HCT116 (cell line): ENCODE data around the gene INPP4A. TPM values are rescaled to one million over a fixed set of nuclear protein-coding genes. Genes with fewer than 3 reads are reported as not detected.

Experiments used
- ATAC-seq: fragments of 200-7000 bp; cut with Tn5 transposase; 2 replicates; pipeline ENCODE4 v1.9.1; 2020; ENCODE audit warnings: mild to moderate bottlenecking, moderate library complexity
- BruUV-seq: library from RNA; stranded (reverse); fragments of 400-500 nt; replicated peaks from 2 replicates; lab custom pipeline; 2021; lab: Mats Ljungman, UMichigan
- CTCF ChIA-PET: fragments of 300-600 bp; sonication (Branson Sonifier 250); formaldehyde crosslinking; loops from one replicate; lab custom pipeline; 2021; ENCODE audit warnings: antibody characterized with exemption; lab: Charles Lee
- POLR2A ChIA-PET: fragments of 300-600, 350-600 bp; sonication (Branson Sonifier 250); formaldehyde crosslinking; loops from one replicate; lab custom pipeline; 2021; ENCODE audit warnings: antibody characterized with exemption; lab: Charles Lee
- RAD21 ChIA-PET, 2 experiments: fragments of 300-600 bp; sonication (Branson Sonifier 250); formaldehyde crosslinking; loops; one replicate each; lab custom pipeline; 2023; ENCODE audit warnings: low total read pairs in 2 of 2; ENCODE audit not compliant: uncharacterized antibody in 2 of 2, unreplicated experiment in 2 of 2, low non-redundant PET in 1 of 2; lab: Charles Lee
- DNase-seq: peaks from one replicate; pipeline ENCODE4 v3.0.0-alpha.2; 2010; ENCODE audit warnings: low read depth, low spot score
- H2AFZ ChIP-seq: fragments of 200-600 bp; shearing (Covaris generic), sonication (generic); 2 replicates; pipeline ENCODE4 v1.6.1; 2017; ENCODE audit warnings: low read depth, mixed run types, mixed read lengths, antibody characterized with exemption, low read length; ENCODE audit not compliant: poor library complexity, severe bottlenecking
- H3K27ac ChIP-seq: 2 replicates; pipeline ENCODE4 v1.5.1; 2012; ENCODE audit warnings: low read depth, low read length
- H3K27me3 ChIP-seq: fragments of 200-600 bp; sonication (generic); 2 replicates; pipeline ENCODE4 v1.6.1; 2016; ENCODE audit warnings: mixed run types, low read length, mixed read lengths; ENCODE audit not compliant: insufficient read depth
- H3K36me3 ChIP-seq, 2 experiments: fragments of 200-500 bp in 1 of 2; fragments of 200-600 bp in 1 of 2; sonication (Bioruptor generic) in 1 of 2; sonication (generic) in 1 of 2; 2 replicates each; pipeline versions ENCODE4 v1.5.1 to v1.6.1; 2014 to 2016; ENCODE audit warnings: low read length in 2 of 2, inconsistent platforms in 1 of 2, mixed read lengths in 1 of 2, mixed run types in 1 of 2; ENCODE audit not compliant: insufficient read depth in 2 of 2, control insufficient read depth in 1 of 2
- H3K4me1 ChIP-seq, 2 experiments: fragments of 200-600 bp in 1 of 2; sonication (generic) in 1 of 2; 2 replicates each; pipeline versions ENCODE4 v1.5.1 to v1.6.1; 2012 to 2017; ENCODE audit warnings: low read length in 2 of 2, inconsistent platforms in 1 of 2, mild to moderate bottlenecking in 1 of 2, mixed read lengths in 1 of 2, mixed run types in 1 of 2, moderate library complexity in 1 of 2; ENCODE audit not compliant: insufficient read depth in 2 of 2, control insufficient read depth in 1 of 2
- H3K4me2 ChIP-seq: fragments of 200-600 bp; sonication (generic); 2 replicates; pipeline ENCODE4 v1.6.1; 2017; ENCODE audit warnings: mixed run types, low read length, mixed read lengths
- H3K4me3 ChIP-seq, 2 experiments: fragments of 200-600 bp in 1 of 2; sonication (generic) in 1 of 2; replicated peaks in 1 of 2; 2 replicates each; pipeline ENCODE4 v1.5.1; 2011 to 2016; ENCODE audit warnings: low read length in 2 of 2, control low read depth in 1 of 2, low read depth in 1 of 2, mild to moderate bottlenecking in 1 of 2, mixed read lengths in 1 of 2, mixed run types in 1 of 2
- H3K79me2 ChIP-seq: fragments of 200-600 bp; sonication (generic); 2 replicates; pipeline ENCODE4 v1.6.1; 2017; ENCODE audit warnings: mild to moderate bottlenecking, mixed run types, low read length, moderate library complexity, mixed read lengths; ENCODE audit not compliant: insufficient read depth
- H3K9ac ChIP-seq: fragments of 200-600 bp; sonication (generic); 2 replicates; pipeline ENCODE4 v1.6.1; 2016; ENCODE audit warnings: low read length, mixed read lengths
- H3K9me2 ChIP-seq: fragments of 200-600 bp; sonication (generic), shearing (Covaris generic); 2 replicates; pipeline ENCODE4 v1.6.1; 2017; ENCODE audit warnings: mixed run types, mild to moderate bottlenecking, moderate library complexity; ENCODE audit not compliant: insufficient read depth
- H3K9me3 ChIP-seq, 2 experiments: fragments of 200-500 bp in 1 of 2; fragments of 200-600 bp in 1 of 2; sonication (Bioruptor generic) in 1 of 2; sonication (generic) in 1 of 2; 2 replicates each; pipeline ENCODE4 v1.6.1; 2014 to 2017; ENCODE audit warnings: low read length in 2 of 2, mixed read lengths in 2 of 2, inconsistent platforms in 1 of 2, low read depth in 1 of 2, mild to moderate bottlenecking in 1 of 2, mixed run types in 1 of 2, moderate library complexity in 1 of 2; ENCODE audit not compliant: control insufficient read depth in 1 of 2, insufficient read depth in 1 of 2
- H4K20me1 ChIP-seq: fragments of 200-600 bp; sonication (generic), shearing (Covaris generic); 2 replicates; pipeline ENCODE4 v1.6.1; 2017; ENCODE audit warnings: mixed run types, mild to moderate bottlenecking, moderate library complexity; ENCODE audit not compliant: insufficient read depth
- CBX3 ChIP-seq: IDR thresholded peaks from 2 replicates; pipeline ENCODE4 v1.6.1; 2012; ENCODE audit warnings: low read depth
- CEBPB ChIP-seq: IDR thresholded peaks from 2 replicates; pipeline ENCODE4 v1.6.1; 2012; ENCODE audit warnings: low read depth
- CTCF ChIP-seq, 3 experiments: fragments of 200-600 bp in 1 of 3; sonication (generic) in 1 of 3; IDR thresholded peaks in 2 of 3; conservative IDR thresholded peaks in 1 of 3; 2 replicates each; pipeline ENCODE4 v1.5.1; 2012 to 2017; ENCODE audit warnings: low read depth in 2 of 3, low read length in 2 of 3, antibody characterized with exemption in 1 of 3, borderline replicate concordance in 1 of 3, control low read depth in 1 of 3, mild to moderate bottlenecking in 1 of 3, mixed read lengths in 1 of 3, mixed run types in 1 of 3, moderate library complexity in 1 of 3; ENCODE audit not compliant: insufficient read depth in 1 of 3
- ELF1 ChIP-seq: IDR thresholded peaks from 2 replicates; pipeline ENCODE4 v1.6.1; 2012; ENCODE audit warnings: low read depth, borderline replicate concordance
- EZH2 ChIP-seq: fragments of 200-600 bp; sonication (generic); IDR thresholded peaks from 2 replicates; pipeline ENCODE4 v1.6.1; 2017; ENCODE audit warnings: antibody characterized with exemption, mixed run types
- EZH2phosphoT487 ChIP-seq: fragments of 200-600 bp; IDR thresholded peaks from 2 replicates; pipeline ENCODE4 v1.6.1; 2018; ENCODE audit warnings: antibody characterized with exemption, borderline replicate concordance
- FOSL1 ChIP-seq: IDR thresholded peaks from 2 replicates; pipeline ENCODE4 v1.6.1; 2012; ENCODE audit warnings: low read depth
- JUND ChIP-seq: IDR thresholded peaks from 2 replicates; pipeline ENCODE4 v1.6.1; 2012
- POLR2A ChIP-seq: IDR thresholded peaks from 2 replicates; pipeline ENCODE4 v1.7.0; 2011; ENCODE audit warnings: borderline replicate concordance; ENCODE audit not compliant: insufficient read depth, insufficient read length; ENCODE audit errors: extremely low read depth
- SIN3A ChIP-seq: IDR thresholded peaks from 2 replicates; pipeline ENCODE4 v1.6.1; 2012; ENCODE audit warnings: low read depth
- SRF ChIP-seq: IDR thresholded peaks from 2 replicates; pipeline ENCODE4 v1.6.1; 2012; ENCODE audit warnings: low read depth
- ZBTB33 ChIP-seq: IDR thresholded peaks from 2 replicates; pipeline ENCODE4 v1.6.1; 2011; ENCODE audit warnings: mild to moderate bottlenecking, low read length, moderate library complexity; ENCODE audit not compliant: insufficient replicate concordance; ENCODE audit errors: extremely low read depth
- intact Hi-C: fragments of 100-400 bp; cut with micrococcal nuclease; formaldehyde crosslinking; loops from 2 replicates; pipeline ENCODE4 v1.10.0; 2022
- total RNA-seq: library from RNA; stranded (reverse); gene quantifications from one replicate; pipeline ENCODE4 v1.2.1, GENCODE V29; 2021; ENCODE audit not compliant: unreplicated experiment

INPP4A gene
- total RNA-seq, 1 experiment from 2014 or later: 18.5 TPM

GRCh38 chr2:98399140-98399539 lies 45.5 kb upstream of the INPP4A start:
- ChIA-PET POLR2A (no interaction called here), CTCF (no interaction called here), RAD21 (no interaction called here)
- DNase-seq (no peak), ATAC-seq (no peak)
- Histone ChIP-seq H3K4me1 (no peaks in the 10 kb centered on the region), H3K27ac (no peak overlapping the region), H3K4me2 (no peak overlapping the region), H3K79me2 (no peaks in the 10 kb centered on the region), H3K27me3 (peaks cover 28% of the 10 kb centered on the region), H3K36me3 (no peaks in the 10 kb centered on the region), H2AFZ (no peak overlapping the region), H3K9me3 (no peaks in the 10 kb centered on the region), H4K20me1 (no peaks in the 10 kb centered on the region), H3K4me3 (no peak overlapping the region), H3K9me2 (no peaks in the 10 kb centered on the region), H3K9ac (no peak overlapping the region)
- no TSS peak for BruUV-seq
- intact Hi-C loops: no loop called here
- TF ChIP-seq CBX3 (no peak), SIN3A (no peak)

GRCh38 chr2:98403878-98404277 lies 40.8 kb upstream of the INPP4A start:
- ChIA-PET POLR2A (no interaction called here), CTCF (no interaction called here)
- BruUV-seq: no TSS peak

More at GRCh38 chr2:98403878-98404277, 40.8 kb upstream of the INPP4A start:
- no peak overlapping the region for H3K9ac ChIP-seq
- H3K9me3 ChIP-seq: no peaks in the 10 kb centered on the region
- no peaks in the 10 kb centered on the region for H3K4me1 ChIP-seq
- no peaks in the 10 kb centered on the region for H3K79me2 ChIP-seq
- TF ChIP-seq FOSL1: no peak
- no peak for TF ChIP-seq EZH2phosphoT487
- no peak for TF ChIP-seq ELF1
- no peak for TF ChIP-seq SIN3A
- no peak for TF ChIP-seq POLR2A
- no peak for TF ChIP-seq JUND
- no peak for TF ChIP-seq ZBTB33
- no peak for TF ChIP-seq CEBPB
- TF ChIP-seq EZH2: no peak
- TF ChIP-seq CTCF (IDR thresholded peaks at IDR 0.05 in 2 of 3, conservative IDR thresholded peaks at IDR 0.05 in 1 of 3; ENCODE audit: borderline replicate concordance in 1 of 3, insufficient read depth in 1 of 3, low read depth in 2 of 3, low read length in 2 of 3): no peak
- no peak for TF ChIP-seq SRF
- no peak overlapping the region for H3K4me3 ChIP-seq
- DNase-seq (no peak), ATAC-seq (no peak)
- no peaks in the 10 kb centered on the region for H3K9me2 ChIP-seq
- H3K4me2 ChIP-seq: no peak overlapping the region
- no peaks in the 10 kb centered on the region for H4K20me1 ChIP-seq
- no peak overlapping the region for H3K27ac ChIP-seq
- H3K36me3 ChIP-seq: no peaks in the 10 kb centered on the region
- H3K27me3 ChIP-seq: peaks cover 25% of the 10 kb centered on the region
- intact Hi-C loops: no loop called here
- H2AFZ ChIP-seq: no peak overlapping the region
- RAD21 ChIA-PET: no interaction called here
